ENCODE data around the gene PLIN3. TPM values are rescaled to one million over a fixed set of nuclear protein-coding genes. Genes with fewer than 3 reads are reported as not detected.
"Not testable (repeated sequence)": the region's sequence is repeated elsewhere in the genome, so short reads cannot be mapped to it uniquely, and the experiment has no call there.

PLIN3 gene
- total and polyA plus RNA-seq, 10 donors, result 26.7 to 63.5 (median 37.9) TPM

GRCh38 chr19:4794971-4795370 lies 72.5 kb downstream of the PLIN3 start:
- Histone ChIP-seq H3K27ac (peak overlapping the region in 1 of 8 donors; percentile 14), H3K27me3 (replicated peaks in 1 of 7) (no peaks in the 10 kb centered on the region), H3K4me3 (no peak overlapping the region), H3K9me3 (no peaks in the 10 kb centered on the region), H3K4me1 (peaks cover 18 to 59% (median 55%) of the 10 kb centered on the region in 6 donors), H3K36me3 (peaks cover 0 to 68% (median 41%) of the 10 kb centered on the region in 6 donors)
- TF ChIP-seq CTCF (IDR thresholded peaks at IDR 0.05 in 8 of 11, conservative IDR thresholded peaks at IDR 0.05 in 3 of 11) (no peak), POLR2A (IDR thresholded peaks at IDR 0.05) (no peak), POLR2AphosphoS5 (IDR thresholded peaks at IDR 0.05) (no peak)
- DNase-seq, result no peak
- WGBS, 5 donors, result 82 to 90% (median 89%) methylated on average over 6 to 11 of the region's 11 CpGs
- intact Hi-C loops (cut with DNase I; ENCODE audit: low total_unique reads), result loop anchor here (5.0 kb wide), 1 partner anchor 73 kb away; the partner anchor contains the start of gene DPP9

- Histone ChIP-seq H3K4me3 (peak overlapping the region in 2 of 8 donors; percentile 89 to 99), H3K36me3 (peaks cover 0 to 60% (median 41%) of the 10 kb centered on the region in 6 donors), H3K4me1 (peaks cover 18 to 59% (median 55%) of the 10 kb centered on the region in 6 donors)
- peak; percentile 77 for DNase-seq
- not testable (repeated sequence) for H3K27ac ChIP-seq; H3K27me3 ChIP-seq (replicated peaks in 1 of 7); H3K9me3 ChIP-seq
- intact Hi-C loops (cut with DNase I; ENCODE audit: low total_unique reads), result loop anchor here (5.0 kb wide), 1 partner anchor 71 kb away; the partner anchor contains the start of gene DPP9
- 83 to 89% (median 87%) methylated on average over 8 to 19 of the region's 19 CpGs for WGBS, 5 donors
Observed at GRCh38 chr19:4793278-4793677, 74.2 kb downstream of the PLIN3 start.

- H3K27me3 ChIP-seq (replicated peaks in 1 of 7); H3K9me3 ChIP-seq: not testable (repeated sequence)
- H3K4me3 ChIP-seq, result peak overlapping the region in 7 of 8 donors; percentile 85 to 99 (median 94)
- peak; percentile 81 for DNase-seq
- peak overlapping the region in 1 of 8 donors; percentile 95 for H3K27ac ChIP-seq
- peaks cover 0 to 55% (median 41%) of the 10 kb centered on the region in 6 donors for H3K36me3 ChIP-seq
- intact Hi-C loops (cut with DNase I; ENCODE audit: low total_unique reads), result loop anchor here (5.0 kb wide), 1 partner anchor 71 kb away; the partner anchor contains the start of gene DPP9
- peaks cover 18 to 59% (median 55%) of the 10 kb centered on the region in 6 donors for H3K4me1 ChIP-seq
- 88 to 95% (median 91%) methylated on average over 14 to 24 of the region's 24 CpGs for WGBS, 5 donors
Observed at GRCh38 chr19:4792866-4793195, 74.6 kb downstream of the PLIN3 start.

- H3K4me3 ChIP-seq, result peak overlapping the region; percentile 85 to 99 (median 94)
- WGBS, 5 donors, result 0 to 43% (median 10%) methylated on average over 6 to 75 of the region's 75 CpGs
- peak overlapping the region; percentile 88 to 98 (median 94) for H3K27ac ChIP-seq
- DNase-seq, result peak; percentile 87
- peaks cover 18 to 59% (median 55%) of the 10 kb centered on the region in 6 donors for H3K4me1 ChIP-seq
- H3K36me3 ChIP-seq, result peaks cover 0 to 49% (median 41%) of the 10 kb centered on the region in 6 donors
- intact Hi-C loops (cut with DNase I; ENCODE audit: low total_unique reads), result loop anchor here (5.0 kb wide), 1 partner anchor 70 kb away; the partner anchor contains the start of gene DPP9
- not testable (repeated sequence) for H3K9me3 ChIP-seq; H3K27me3 ChIP-seq (replicated peaks in 1 of 7)
Observed at GRCh38 chr19:4792019-4792865, 75.2 kb downstream of the PLIN3 start.

GRCh38 chr19:4791183-4792018 lies 76.1 kb downstream of the PLIN3 start, which contains the start of gene FEM1A:
FEM1A (plus strand) TSS chr19:4791734; CDS start chr19:4791855, 121 bp downstream.
- H3K4me3 ChIP-seq, result peak within 1 kb of the TSS; percentile 85 to 99 (median 94)
- H3K9me3 ChIP-seq, result no peaks in the 10 kb centered on the region
- peaks cover 18 to 54% (median 50%) of the 10 kb centered on the region in 6 donors for H3K4me1 ChIP-seq
- H3K27me3 ChIP-seq (replicated peaks in 1 of 7), result no peaks in the 10 kb centered on the region
- peaks cover 0 to 41% (median 35%) of the 10 kb centered on the region in 6 donors for H3K36me3 ChIP-seq
- TF ChIP-seq CTCF (IDR thresholded peaks at IDR 0.05 in 8 of 11, conservative IDR thresholded peaks at IDR 0.05 in 3 of 11), result peak; percentile 99 to 100 (median 100)
- TF ChIP-seq POLR2AphosphoS5 (IDR thresholded peaks at IDR 0.05), result peak; percentile 91 to 93 (median 93)
- TF ChIP-seq POLR2A (IDR thresholded peaks at IDR 0.05), result peak in 2 of 3 donors; percentile 40 to 68
- H3K27ac ChIP-seq, result peak within 1 kb of the TSS; percentile 88 to 98 (median 94)
- WGBS, 5 donors, result 0 to 1% (median 0%) methylated on average over 42 to 80 of the region's 80 CpGs
- peak; percentile 99 for DNase-seq
- intact Hi-C loops (cut with DNase I; ENCODE audit: low total_unique reads), result loop anchor here (5.0 kb wide), 1 partner anchor 69 kb away; the partner anchor contains the start of gene DPP9

Data from spleen (tissue), 11 donors.